Stimulated activated CD8-positive, alpha-beta memory T cell treated with anti-CD3 and anti-CD28 coated beads, Interleukin-2, amount 100 ng/mL, for 48 hours (primary cell): ENCODE results near the gene RBM12.

Source experiments
- DNase-seq, 2 donors: peaks; one replicate each; pipeline ENCODE4 v3.0.0-alpha.2; 2020; ENCODE audit warnings: low read depth in 2 of 2

RBM12 gene

DNA sequence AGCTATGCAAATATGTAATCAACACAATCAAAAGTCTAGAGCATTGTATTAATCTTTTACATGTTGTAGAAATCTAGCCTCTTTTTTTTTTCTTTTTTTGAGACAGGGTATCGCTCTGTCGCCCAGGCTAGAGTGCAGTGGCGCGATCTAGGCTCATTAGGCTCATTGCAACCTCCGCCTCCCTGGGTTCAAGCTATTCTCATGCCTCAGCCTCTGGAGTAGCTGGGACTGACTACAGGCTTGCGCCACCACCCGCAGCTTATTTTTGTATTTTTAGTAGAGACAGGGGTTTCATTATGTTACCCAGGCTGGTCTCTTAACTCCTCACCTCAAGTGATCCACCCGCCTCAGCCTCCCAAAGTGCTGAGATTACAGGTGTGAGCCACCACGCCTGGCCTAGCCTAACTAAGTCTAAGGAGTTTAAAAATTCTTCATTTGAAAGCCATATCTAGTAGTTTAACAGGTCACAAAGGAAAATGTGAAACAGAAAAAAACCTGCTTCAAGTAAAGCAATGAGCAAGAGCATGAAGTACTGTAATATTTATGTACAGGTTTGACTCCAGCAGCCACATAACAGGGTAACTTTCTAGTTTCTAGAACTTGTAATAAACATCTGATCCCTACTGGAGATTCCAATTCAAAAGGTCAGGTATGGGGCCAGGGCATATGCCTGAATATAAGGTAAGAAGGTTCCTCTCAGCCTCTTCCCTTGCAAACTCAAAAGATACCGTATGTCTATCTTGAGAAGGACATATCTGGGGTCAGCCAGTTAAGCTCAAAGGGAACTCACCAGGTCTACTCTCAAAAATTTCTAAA is 4.4 kb downstream of the RBM12 start:
- peak in 1 of 2 donors; percentile 13 for DNase-seq

DNA sequence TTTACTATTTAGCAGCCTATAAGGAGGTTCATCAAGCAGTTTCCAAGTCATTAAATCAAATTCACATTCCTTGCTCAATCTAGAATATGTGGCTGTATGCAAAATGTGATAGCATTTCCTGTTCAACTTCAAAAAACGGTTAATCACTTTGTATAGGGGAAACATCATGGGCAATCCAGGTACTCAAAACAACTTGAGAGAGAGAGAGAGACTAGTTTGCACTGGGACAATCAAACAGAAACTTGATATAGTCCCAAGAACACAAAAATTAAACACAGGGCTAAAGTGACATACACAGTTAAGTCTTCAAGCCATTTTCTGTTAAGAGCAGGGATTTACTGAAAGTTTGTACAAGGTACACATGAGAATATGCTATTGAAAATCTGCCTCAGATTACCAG is 7.4 kb downstream of the RBM12 start:
- no peak for DNase-seq

DNA sequence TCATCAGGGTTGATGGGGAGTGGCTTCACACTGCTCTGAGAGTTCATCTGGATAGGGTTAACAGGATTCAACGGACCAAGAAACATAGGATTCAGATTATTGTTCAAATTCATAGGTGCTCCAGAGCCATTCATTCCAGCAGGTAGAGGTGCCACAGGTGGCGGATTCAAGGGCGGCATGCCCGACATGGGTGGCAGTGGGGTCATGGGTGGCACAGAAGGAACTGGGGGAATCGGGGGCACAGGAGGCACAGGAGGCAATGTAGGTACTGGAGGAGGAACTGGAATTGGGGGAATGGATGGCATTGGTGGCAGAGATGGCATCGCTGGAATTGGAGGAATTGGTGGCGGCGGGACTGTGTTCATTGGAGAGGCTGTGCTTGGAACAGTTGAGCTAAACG is 10.3 kb downstream of the RBM12 start:
- DNase-seq, result no peak

DNA sequence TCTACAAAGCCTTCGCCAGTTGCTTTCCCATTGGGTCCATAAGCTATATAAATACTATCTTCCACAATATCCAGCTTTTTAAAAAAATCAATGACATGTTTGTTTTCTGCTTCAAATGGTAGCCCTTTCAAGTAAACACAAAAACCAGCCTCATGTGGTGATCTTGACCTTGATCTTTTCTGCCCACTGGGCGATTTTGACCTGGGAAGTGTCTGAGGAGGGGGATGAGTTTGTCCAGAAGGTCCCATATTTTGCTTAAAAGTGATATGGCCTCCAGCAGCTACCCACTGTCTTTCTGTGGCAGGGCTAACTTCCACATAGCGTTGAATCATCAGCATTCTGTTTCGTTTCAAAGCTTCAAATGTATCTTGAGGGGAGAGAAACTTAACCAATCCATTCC is 10.8 kb downstream of the RBM12 start:
- no peak for DNase-seq

DNA sequence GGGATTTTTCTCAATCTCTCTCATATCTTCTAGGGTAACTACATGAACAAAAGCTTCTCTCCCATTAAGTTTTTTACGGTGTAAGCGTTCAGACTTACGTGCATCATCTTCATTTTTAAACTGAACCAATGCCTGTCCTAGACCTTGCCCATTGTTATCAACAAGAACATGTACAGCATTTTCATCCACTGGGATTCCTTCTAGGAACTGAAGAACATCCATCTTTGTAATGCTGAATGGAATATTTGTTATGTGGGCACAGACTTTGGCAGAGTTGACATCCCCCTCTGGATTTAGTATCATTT is 11.3 kb downstream of the RBM12 start:
- no peak for DNase-seq

DNA sequence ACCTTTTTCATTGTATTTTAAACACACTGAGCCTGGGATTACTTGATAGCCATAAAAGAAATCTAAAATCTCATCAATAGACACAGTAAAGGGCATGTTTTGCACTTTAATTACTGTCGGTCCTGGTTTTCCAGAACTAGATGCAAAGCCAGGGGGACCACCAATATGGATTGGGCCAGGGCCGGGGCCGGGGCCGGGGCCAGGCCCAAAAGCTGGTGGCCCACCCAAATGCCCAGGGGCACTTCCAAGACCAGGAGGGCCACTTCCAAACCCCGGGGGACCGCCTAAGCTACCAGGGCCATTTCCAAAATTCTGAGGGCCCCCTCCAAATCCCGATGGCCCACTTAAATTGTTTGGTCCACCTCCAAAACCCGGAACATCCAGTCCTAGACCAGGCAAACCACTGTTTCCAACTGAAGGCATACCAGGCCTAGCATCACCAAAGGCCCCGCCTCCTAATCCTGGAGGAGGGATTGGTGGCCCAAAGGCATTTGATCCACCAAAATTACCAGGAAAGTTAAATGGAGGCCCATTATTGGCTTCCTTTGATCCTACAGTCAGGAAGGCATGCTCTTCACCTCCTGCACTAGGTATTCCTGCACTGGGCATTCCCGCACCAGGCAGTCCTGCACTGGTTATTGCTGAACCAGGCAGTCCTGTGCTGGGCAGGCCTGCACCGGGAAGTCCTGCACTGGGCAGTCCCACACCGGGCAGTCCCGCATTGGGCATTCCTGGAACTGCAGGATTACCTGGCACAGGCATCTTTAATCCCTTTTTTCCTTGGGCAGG is 11.9 kb downstream of the RBM12 start:
- no peak for DNase-seq

DNA sequence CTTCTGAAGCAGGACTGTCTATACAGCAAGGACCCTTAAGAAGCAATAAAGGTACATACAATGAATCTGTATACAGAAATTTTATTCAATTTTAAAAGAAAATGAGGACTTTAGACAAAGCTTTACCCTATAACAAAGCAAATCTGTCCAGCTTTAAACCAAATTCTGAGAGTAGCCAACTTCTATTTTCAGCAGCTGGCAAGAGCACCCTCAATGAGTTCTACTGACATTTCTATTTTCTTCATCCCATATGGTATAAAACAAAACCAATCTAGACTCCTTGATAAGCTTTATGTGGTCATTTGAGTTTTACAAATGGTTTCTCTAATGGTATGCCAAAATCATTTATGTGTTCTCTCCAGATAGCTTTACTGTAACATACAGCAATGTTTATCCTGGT is 12.7 kb downstream of the RBM12 start:
- no peak for DNase-seq

DNA sequence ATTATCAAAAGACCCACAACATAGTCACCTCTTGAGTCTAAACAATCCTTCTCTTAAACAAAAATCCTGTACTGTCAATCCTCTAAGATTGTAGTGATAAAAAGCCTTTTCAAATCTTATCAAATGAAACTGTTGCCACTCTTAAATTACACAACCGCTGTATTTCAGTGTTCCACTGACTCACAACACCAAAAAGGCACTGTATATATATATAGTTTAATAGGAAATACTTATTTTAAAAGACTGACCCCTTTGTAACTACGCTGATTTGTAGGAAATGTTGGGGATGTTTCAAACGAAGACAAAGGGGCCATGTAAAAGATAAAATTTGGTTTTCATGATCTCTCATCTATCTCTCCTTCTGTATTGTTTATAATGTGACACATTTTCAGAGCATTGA is 14.1 kb downstream of the RBM12 start:
- DNase-seq, result no peak

DNA sequence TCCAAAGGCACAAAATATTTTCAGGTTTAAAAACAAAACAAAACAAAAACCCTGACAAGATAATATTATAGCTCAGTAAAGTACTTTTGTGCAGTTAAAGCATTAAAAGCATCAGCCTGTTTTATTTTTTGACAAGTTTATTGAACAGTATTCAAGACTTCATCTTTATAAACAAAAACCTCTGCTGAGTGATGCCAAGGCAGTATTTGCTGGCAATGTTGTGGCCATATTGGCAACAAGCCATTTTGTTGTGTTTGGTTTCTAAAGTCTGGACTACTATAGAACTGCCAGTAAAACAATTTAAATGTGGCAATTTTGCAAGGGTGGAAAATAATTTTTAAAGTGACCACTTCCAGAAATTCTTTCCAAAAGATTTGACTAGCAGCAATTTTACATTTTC is 15.9 kb downstream of the RBM12 start:
- no peak for DNase-seq

DNA sequence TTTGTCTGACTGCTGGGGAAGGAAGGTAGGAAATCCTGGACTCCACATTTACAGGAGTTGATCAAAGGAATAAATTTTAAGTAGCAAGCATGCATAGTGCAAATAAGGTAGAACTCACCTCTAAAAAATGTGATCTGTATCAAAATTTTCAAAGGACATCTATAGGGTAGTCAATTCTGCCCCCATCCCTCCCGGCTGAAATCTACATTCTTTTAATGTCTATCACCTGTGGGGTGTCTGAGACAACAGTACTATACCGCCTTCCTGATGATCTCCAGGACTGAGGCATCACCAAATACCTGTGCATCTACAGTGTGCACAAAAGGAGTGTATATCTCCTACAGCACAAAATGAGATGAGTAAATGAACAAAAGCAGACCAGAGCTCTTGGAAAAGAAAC is 19.9 kb downstream of the RBM12 start:
- no peak for DNase-seq

DNA sequence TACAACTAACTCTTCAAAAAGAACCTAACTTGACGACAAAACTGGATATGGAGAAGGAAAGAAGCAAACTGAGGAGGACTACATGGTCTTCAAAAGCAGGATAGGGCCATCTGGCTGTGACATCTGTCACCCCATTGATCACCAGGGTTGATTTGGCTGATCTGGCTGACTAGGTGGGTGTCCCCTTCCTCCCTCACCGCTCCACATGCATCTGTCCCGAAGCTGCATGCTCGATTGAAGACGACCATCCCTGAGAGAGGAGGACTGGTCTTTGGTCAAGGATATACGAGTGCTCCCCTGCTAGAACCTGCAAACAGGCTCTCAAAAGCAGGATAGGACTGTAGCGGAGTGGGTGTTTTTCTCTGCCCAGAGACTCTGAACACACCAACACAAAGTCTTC is 21.7 kb downstream of the RBM12 start:
- no peak for DNase-seq

DNA sequence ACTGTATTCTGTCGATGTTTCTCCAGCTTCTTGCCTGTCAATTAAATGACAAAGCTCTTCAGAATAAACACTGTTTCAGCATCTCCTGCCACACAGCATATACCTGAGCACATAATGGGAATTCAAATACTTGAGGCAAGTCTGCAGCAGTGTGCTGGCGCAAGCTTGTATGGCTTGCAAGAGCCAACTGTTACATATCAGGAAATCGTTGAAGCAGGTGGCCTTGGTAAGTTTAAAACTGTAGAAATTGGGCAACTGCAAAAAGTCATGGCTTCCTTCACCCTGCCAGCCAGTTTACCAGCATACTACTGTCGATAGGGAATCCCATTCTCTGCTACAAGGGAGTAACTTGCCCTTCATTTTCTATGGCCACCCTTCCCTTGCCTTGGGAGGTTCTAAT is 23.0 kb downstream of the RBM12 start:
- no peak for DNase-seq

DNA sequence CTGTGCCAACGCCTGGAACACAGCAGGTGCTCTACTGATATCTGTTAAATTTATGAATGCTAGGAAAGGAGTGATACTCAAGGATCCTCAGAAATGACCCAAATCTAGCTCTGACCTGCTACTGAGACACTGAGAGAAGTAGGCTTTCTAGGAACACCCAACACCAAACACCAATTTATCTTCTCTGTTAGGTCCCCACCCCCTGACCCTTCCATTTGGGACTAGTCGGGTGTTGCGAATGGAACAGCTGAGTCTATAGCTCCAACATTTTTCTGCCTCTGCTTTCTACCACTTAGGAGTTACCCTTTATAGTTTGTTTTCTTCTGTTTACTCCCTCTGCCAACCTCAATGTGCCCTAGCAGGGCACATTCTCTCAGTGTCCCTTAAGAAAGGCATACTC is 24.0 kb downstream of the RBM12 start:
- DNase-seq, result no peak

DNA sequence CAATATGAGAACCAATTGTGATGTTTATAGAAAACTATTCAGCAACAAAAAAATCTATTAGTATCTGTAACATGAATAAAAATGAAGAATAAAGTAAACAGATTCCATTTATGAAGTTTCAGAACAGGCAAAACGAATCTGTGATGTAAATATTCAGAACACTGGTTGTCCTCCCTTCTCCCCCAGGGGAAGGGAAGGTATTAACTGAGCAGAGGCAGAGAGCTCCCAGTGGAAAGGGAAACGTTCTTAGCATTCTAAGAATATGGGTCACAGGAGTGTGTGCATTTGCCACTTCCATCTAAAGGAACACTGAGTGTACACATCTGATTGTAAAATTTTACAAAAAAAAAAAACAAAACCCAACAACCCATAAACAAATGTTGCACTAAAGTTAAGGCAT is 25.9 kb downstream of the RBM12 start:
- DNase-seq, result no peak

DNA sequence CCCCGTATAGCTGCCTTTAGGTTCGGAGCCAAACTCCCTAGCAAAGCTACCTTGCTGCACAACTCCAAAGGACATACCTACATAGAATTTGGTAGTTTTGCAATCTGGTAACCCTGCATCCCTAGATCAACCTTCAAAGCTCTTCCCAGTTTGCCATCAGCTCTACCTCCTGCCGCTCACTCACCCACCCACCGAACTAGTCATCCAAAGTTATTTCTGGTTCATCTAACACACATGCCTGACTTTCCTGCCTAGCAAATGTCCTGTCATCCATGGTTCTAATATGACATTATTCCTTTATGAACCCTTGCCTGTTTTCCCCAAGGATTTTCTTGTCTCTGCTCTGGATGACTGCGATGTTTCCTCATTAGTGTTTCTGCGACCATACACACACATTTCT is 27.4 kb downstream of the RBM12 start:
- DNase-seq, result no peak

DNA sequence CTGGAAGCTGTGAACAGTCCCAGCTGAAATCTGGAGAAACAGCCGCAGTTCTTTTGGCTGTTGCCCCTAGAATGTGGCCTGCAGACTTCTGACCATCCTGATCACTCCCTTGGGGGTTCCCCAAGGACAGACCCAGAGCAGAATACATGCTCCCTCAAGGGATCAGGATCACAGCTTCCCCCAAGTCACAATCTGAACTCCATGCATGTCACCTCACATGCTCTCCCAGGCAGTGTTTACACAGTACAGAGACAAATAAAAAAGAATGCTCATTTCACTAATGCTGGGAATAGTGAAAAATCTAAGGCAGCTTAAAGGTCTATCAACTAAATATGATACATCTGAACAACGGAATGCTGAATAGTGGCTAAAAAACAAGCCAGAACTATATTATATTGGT is 28.6 kb downstream of the RBM12 start:
- no peak for DNase-seq

DNA sequence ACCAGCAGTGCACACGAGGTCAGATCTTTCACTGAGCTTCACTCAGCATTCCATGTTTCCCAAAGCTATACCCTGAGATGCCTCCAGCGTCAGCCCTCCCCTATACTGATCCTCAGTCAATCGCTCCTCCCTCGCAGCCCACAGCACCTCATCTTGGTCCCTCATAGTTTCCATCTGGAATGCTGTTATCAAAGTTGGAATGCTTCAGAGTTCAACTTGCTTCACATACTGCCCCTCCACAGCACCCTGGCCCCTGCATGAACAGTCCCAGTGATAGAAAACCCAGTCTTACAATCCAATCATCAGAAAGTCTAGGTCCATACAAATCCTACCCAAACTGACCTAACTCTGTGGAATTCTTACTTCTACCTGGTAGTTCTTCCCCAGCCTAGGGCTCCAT is 29.0 kb downstream of the RBM12 start:
- no peak for DNase-seq

DNA sequence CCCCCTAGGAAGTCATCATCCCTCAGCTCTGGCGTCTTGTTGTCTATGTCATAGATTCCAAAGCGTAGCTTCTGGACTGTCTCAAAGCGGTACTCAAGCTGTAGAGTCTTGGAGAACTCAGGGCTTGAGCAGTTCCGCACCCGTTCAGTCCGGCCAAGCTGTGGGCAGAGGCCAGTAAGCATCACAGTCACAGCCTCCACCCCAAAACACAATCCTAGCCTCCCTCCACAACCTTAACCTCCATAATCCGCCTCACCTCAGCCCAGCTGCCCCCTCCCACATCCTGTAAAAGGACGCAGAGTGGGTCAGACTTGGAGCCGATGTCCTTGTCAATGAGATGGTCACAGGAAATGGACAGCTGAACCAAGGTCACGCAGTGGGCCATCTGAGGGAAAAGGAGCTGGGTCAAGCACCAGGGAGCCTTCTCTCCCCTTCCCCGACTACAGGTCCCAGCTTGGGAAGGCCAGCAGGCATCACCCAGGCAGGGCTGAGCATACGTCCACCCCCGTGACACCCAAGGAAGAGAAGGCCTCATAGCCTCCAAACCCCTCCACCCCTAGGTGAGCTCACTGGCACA is 32.1 kb downstream of the RBM12 start:
- DNase-seq, result no peak

DNA sequence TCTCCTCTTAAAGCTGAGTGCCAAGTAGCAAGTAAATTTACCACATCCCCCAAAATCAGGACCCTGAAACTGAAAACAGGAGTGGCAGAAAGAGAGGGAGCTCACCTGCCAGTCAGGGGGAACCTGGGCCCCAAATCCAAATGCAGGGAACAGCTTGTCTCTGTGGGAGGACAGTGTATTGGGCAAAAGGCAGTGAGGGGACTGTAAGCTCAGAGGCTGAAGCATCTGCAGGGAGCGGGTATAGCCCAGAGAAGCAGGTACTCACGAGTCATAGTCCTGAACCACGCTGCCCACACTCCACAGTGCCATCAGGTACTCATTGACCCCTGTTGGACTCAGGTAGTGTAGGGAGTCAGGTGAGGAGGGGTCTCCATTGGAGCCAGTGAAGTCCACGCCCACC is 34.1 kb downstream of the RBM12 start:
- no peak for DNase-seq

DNA sequence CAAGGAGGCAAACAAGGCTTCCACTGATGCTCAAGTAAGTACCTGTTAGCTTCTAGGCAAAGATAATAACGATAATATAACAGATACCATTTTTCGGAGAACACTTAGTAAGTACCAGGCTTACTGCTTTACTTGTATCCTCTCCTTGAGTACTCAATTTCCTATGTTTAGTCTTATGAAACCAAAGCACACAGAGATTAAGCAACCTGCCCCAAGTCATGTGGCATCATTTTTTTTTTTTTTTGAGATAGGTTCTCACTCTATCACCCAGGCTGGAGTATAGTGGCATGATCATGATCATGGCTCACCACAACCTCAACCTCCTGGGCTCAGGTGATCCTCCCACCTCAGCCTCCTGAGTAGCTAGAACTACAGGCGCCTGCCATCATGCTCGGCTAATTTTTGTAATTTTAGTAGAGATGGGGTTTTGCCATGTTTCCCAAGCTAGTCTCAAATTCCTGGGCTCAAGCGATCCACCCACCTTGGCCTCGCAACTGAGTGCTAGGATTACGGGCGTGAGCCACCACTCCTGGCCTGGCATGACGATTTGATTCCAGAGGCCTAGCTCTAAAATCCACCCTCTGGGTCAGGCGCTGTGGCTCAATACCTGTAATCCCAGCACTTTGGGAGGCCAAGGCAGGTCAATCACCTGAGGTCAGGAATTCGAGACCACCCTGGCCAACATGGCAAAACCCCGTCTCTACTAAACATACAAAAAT is 35.1 kb downstream of the RBM12 start:
- no peak for DNase-seq

DNA sequence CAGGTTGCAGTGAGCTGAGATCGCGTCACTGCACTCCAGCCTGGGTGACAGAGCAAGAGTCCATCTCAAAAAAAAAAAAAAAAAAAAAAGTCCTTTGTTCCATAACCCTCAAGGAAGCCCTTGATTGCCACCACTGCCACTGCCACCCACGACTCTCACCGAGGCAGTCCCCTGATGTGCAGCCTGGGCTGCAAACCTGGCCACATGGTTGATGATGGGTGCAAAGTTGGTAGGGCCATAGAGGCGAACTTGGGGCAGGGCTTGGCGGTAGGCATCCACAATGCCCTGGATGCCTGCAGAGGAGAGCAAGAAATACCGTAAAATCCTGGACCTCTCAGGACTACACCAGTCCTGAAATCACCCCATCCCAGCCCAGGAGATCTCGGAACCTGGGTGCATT is 37.6 kb downstream of the RBM12 start:
- no peak for DNase-seq

DNA sequence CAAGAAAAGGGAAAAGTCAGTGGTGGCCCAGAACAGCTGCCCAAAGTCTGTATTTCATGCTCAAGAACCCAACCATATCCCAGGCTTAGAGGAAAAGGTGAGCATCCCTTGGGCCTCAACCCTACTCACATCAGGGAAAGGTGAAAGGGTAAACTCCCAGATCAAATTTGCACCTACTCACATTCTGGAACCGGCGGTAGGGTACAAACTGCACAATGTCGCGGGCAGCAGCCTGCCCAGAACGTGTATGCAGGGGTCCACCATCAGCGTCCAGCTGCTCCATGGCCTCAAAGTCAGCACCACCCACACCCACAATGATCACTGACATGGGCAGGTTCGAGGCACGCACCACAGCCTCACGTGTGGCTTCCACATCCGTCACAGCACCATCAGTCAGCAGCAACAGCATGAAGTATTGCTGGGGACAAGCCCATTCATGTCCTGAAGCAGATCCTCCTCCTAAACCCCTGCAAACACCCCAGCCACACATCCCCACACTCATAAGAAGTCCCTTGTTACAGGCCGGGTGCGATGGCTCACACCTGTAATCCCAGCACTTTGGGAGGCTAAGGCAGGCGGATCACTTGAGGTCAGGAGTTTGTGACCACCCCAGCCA is 38.2 kb downstream of the RBM12 start:
- no peak for DNase-seq
